SU-DHL-6 (cell line): ENCODE measurements around the gene BIK.

Experiments used
- CTCF ChIP-seq: fragments of 200-600 bp; sonication (generic); IDR thresholded peaks from one replicate; pipeline ENCODE4 v1.5.1; 2017; ENCODE audit warnings: antibody characterized with exemption, mild to moderate bottlenecking, low read length, moderate library complexity; ENCODE audit not compliant: insufficient read depth, poor library complexity, severe bottlenecking
- EZH2phosphoT487 ChIP-seq: fragments of 200-600 bp; sonication (generic), shearing (Covaris generic); conservative IDR thresholded peaks from 2 replicates; pipeline ENCODE4 v1.6.1; 2018; ENCODE audit warnings: mild to moderate bottlenecking, antibody characterized with exemption, low read length, moderate library complexity, mixed read lengths

GRCh38 chr22:43092085-43092484, 18.5 kb upstream of the BIK start:
- no peak for TF ChIP-seq CTCF
- no peak for TF ChIP-seq EZH2phosphoT487
